Omental fat pad (tissue), 4 donors: ENCODE data around the gene TTC6. TPM values are rescaled to one million over a fixed set of nuclear protein-coding genes. Genes with fewer than 3 reads are reported as not detected.

Experiments
- ATAC-seq: fragments of 150-250 bp; one replicate; pipeline ENCODE4 v1.9.1; 2016; ENCODE audit warnings: mild to moderate bottlenecking, moderate library complexity; ENCODE audit not compliant: low FRiP score
- DNase-seq: peaks from one replicate; pipeline ENCODE4 v3.0.0-alpha.2; 2019; ENCODE audit warnings: low spot score
- CTCF ChIP-seq, 3 donors: fragments of 450-650 bp; IDR thresholded peaks; one replicate each; pipeline ENCODE4 v1.5.1; 2016 to 2017; ENCODE audit warnings: antibody characterized with exemption in 3 of 3, mild to moderate bottlenecking in 3 of 3, moderate library complexity in 2 of 3
- total RNA-seq, 4 donors: library from RNA; depleted of rRNA; stranded (reverse); fragments of >200 nt; gene quantifications; one replicate each; pipeline ENCODE4 v1.1.0, GENCODE V29; 2016

The TTC6 gene
- total RNA-seq, 4 donors from 2014 or later, result not detected

GRCh38 chr14:37599507-37600368 is 4.3 kb downstream of the TTC6 start:
- DNase-seq, result no peak
- no peak for ATAC-seq
- TF ChIP-seq CTCF (IDR thresholded peaks at IDR 0.05), result no peak

DNA sequence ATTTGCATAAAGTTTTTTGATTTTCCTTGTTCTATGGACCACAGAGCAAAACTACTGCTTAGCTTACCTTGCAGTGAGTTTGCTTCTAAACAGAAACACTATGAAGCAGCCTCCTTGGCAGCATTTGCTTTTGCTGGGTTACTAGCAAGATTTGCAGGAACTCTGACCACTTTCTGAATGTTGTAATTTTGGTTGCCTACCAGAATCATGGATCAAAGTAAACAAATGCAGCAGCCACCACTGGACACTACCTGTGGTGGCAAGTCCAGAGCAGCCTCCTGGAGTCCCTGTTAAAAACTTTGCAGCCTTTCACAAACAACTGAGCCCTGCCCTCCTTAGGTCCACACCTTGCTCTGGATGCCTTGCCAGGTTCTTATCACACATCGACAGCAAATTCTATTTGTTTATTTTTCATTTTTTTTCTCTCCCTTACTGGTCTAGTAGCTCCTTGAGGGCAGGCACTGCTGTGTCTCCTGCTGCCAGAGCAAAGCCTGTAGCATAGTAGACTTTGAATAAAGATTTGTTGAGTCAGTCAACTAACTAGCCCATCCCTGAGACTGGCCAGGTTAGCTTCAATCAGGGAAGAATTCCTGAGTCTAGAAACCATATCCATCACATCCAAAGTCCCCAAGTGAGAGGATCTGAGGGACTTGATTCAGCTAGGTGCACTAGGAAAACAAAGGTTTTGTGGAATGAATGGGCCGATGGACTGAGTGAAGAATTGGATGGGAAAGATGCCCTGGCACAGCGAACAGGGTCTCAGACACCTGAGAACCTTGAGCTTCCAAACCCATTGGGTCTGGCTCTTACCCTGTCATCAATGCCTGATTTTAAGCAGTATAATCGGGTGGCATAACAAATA is 5.7 kb downstream of the TTC6 start:
- ATAC-seq (no peak), DNase-seq (no peak)
- no peak for TF ChIP-seq CTCF (IDR thresholded peaks at IDR 0.05)

GRCh38 chr14:37601865-37602264 is 6.4 kb downstream of the TTC6 start:
- no peak for ATAC-seq

DNA sequence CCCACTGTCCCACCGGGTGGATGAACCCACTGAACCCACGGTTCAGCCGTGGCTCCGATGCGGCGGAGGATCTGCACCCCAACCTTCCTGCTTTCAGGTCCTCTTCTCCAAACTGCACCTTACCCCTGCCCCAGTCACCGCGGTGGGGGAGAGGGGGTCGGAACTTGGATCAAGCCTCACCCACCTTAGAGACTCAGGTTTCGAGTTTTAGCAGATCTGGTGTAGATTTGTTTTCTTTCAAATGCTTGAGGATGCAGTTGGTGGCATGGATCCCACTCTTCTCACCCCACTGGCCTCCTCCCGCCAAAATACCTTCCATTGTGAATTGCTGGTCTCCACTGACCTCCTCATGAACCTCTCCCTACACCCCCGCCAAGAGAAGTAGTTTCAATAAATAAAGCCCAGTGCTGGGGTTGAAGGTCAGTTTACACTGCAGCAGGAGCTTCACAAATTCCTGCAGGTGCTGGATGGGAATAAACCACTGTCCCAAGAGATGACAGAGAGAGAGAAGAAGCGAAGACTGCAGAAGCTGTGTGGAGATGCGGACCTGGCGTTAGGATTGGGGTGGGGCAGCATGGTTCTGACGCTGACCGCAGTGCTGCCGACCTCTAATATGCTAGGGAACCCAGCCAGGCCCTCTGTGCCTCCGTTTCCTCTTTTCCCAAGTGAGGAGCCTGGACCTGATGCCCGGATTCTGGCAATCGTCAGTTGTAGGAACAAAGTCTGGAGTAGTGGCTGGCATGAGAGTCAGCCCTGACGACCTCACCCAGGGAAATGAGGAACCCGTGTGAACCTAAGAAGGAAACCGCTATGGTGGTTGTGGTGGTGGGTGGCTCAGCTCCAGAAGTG is 7.4 kb downstream of the TTC6 start:
- TF ChIP-seq CTCF (IDR thresholded peaks at IDR 0.05), result no peak
- no peak for ATAC-seq
- no peak for DNase-seq

More at GRCh38 chr14:37601865-37602264, 6.4 kb downstream of the TTC6 start:
- no peak for TF ChIP-seq CTCF (IDR thresholded peaks at IDR 0.05)
- DNase-seq, result no peak

- no peak for DNase-seq
These were observed 8.3 kb downstream of the TTC6 start for GRCh38 chr14:37603688-37604251.

More at GRCh38 chr14:37603688-37604251, 8.3 kb downstream of the TTC6 start:
- no peak for ATAC-seq
- no peak for TF ChIP-seq CTCF (IDR thresholded peaks at IDR 0.05)
